ENCODE measurements around the gene METRNL.
"Not testable (repeated sequence)": the region's sequence is repeated elsewhere in the genome, so short reads cannot be mapped to it uniquely, and the experiment has no call there.

METRNL gene

DNA sequence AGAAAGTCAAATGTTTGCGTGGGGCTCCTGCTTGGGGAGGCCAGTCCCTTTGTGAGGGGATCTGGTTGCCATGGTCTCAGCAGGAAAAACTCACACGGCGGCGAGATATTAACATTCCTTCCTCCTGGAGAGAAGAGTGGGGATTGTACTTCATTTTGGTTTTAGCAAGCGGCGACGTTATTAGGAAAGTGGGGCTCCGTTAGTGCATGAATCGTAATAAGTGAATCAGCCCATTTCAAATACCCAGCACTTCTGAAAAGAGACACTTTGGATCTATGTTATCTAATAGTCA is 41.6 kb upstream of the METRNL start:
- no peaks in the 10 kb centered on the region for H3K4me1 ChIP-seq
- H3K27me3 ChIP-seq: no peaks in the 10 kb centered on the region

DNA sequence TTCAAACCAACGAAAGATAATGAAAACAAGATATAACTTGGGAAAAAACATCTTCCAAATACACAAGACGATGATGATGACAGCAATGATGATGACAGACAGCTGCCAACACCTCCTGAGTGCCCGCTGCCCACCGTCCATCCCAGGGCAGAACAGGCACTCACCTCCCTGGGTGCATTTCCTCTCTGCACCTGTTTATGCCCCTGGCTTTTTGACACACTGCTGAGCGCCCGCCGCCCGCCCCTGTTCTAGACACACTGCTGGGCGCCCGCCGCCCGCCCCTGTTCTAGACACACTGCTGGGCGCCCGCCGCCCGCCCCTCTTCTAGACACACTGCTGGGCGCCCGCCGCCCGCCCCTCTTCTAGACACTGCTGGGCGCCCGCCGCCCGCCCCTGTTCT is 40.4 kb upstream of the METRNL start:
- H3K36me3 ChIP-seq: peaks cover 74% of the 10 kb centered on the region
- H3K4me1 ChIP-seq, H3K4me3 ChIP-seq, H4K20me1 ChIP-seq, H3K27me3 ChIP-seq, H3K4me2 ChIP-seq, H3K27ac ChIP-seq, H3K9ac ChIP-seq: not testable (repeated sequence)
- peaks cover 56% of the 10 kb centered on the region for H3K9me3 ChIP-seq

More for the DNA sequence above, 41.6 kb upstream of the METRNL start:
- Histone ChIP-seq H3K4me3 (no peak overlapping the region), H4K20me1 (no peaks in the 10 kb centered on the region), H3K9ac (no peak overlapping the region), H3K4me2 (no peak overlapping the region), H3K9me3 (peaks cover 52% of the 10 kb centered on the region), H3K27ac (no peak overlapping the region), H3K36me3 (peaks cover 83% of the 10 kb centered on the region)
- TF ChIP-seq Cebpa-rat (IDR thresholded peaks at IDR 0.05): no peak

DNA sequence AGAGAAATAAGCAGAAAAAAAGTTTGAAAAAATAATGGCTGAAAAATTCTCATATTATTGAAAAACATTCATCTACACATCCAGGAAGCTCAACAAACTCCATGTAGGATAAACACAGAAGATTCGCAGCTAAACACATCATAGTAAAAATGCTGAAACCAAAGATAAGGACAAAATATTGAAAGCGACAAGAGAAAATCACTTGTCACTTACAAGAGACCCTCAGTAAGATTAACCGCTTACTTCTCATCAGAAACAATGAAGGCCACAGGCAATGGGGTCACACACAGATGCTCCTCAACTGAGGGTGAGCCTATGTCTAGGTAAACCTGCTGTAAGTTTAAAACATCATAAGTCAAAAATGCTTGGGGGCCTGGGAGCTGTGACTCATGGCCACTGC is 38.1 kb upstream of the METRNL start:
- TF ChIP-seq Cebpa-rat (IDR thresholded peaks at IDR 0.05): no peak
- H3K27me3 ChIP-seq: no peaks in the 10 kb centered on the region
- H3K27ac ChIP-seq: no peak overlapping the region
- no peak overlapping the region for H3K4me2 ChIP-seq
- H4K20me1 ChIP-seq: no peaks in the 10 kb centered on the region
- peaks cover 44% of the 10 kb centered on the region for H3K9me3 ChIP-seq
- H3K4me1 ChIP-seq: no peaks in the 10 kb centered on the region
- H3K36me3 ChIP-seq: peaks cover 64% of the 10 kb centered on the region
- H3K4me3 ChIP-seq: no peak overlapping the region
- H3K9ac ChIP-seq: no peak overlapping the region

DNA sequence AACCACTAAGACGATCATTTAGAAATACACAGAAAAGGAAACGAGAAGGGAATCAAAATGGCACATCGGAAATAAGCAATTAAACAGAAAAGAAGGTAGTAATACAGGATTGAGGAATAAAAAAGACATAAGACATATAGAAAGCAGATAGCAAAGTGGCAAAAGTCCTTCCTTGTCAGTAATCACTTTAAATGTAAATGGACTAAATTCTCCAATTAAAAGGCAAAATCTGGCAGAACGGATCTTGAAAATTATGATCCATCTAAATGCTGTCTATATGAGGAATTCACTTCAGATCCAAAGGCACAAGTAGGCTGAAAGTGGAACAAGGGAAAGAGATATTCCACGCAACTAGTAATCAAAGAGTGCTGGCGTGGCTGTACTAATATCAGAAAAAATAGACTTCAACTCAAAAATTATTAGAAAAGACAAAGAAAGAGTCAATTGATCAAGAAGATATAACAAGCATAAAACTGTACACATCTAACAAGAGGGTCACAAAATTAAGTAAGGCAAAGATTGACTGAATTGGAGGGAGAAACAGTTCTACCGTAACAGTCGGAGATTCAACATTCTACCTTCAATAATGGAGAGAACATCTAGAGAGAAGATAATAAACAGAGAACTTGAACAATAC is 36.8 kb upstream of the METRNL start:
- Histone ChIP-seq H3K27ac (no peak overlapping the region), H3K4me1 (no peaks in the 10 kb centered on the region), H3K36me3 (peaks cover 59% of the 10 kb centered on the region), H3K9ac (no peak overlapping the region), H3K9me3 (peaks cover 54% of the 10 kb centered on the region), H3K4me2 (no peak overlapping the region), H3K27me3 (no peaks in the 10 kb centered on the region), H4K20me1 (no peaks in the 10 kb centered on the region), H3K4me3 (no peak overlapping the region)
- no peak for TF ChIP-seq Cebpa-rat (IDR thresholded peaks at IDR 0.05)

GRCh38 chr17:83044479-83044878 is 34.9 kb upstream of the METRNL start:
- H4K20me1 ChIP-seq, H3K4me2 ChIP-seq, H3K9ac ChIP-seq, H3K27ac ChIP-seq, H3K4me3 ChIP-seq, H3K27me3 ChIP-seq: not testable (repeated sequence)
- Histone ChIP-seq H3K36me3 (peaks cover 53% of the 10 kb centered on the region), H3K4me1 (peaks cover 18% of the 10 kb centered on the region), H3K9me3 (peaks cover 63% of the 10 kb centered on the region)

DNA sequence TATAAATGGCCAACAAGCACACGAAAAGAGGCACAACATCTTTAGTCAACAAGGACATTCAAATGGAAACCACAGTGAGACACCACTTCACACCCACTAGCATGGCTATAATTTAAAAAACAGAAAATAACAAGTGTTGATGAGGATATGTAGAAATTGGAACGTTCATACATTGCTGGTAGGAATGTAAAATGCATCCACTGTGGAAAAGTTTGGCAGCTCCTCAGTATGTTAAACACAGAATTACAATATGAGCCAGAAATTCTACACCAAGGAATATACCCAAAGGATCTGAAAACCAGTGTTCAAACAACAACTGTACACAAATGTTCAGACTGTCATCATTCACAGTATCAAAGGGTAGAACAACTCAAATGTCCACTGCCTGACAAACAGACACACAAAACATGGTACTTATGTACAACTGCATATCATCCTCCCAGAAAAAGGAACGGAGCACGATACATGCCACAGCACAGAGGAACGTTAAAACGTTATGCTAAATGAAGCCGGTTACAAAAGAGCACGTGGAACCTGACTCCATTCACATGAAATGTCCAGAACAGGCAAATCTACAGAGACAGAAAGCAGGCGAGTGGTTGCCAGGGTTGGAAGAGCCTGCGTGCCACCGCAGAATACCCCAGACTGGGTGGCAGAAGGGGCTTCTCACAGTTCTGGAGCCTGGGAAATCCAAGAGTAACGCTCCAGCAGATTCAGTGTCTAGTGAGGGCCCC is 32.8 kb upstream of the METRNL start:
- peaks cover 43% of the 10 kb centered on the region for H3K9me3 ChIP-seq
- H3K36me3 ChIP-seq: peaks cover 33% of the 10 kb centered on the region
- H3K4me3 ChIP-seq: no peak overlapping the region
- H3K4me2 ChIP-seq: no peak overlapping the region
- no peak overlapping the region for H3K27ac ChIP-seq
- H3K27me3 ChIP-seq: no peaks in the 10 kb centered on the region
- no peaks in the 10 kb centered on the region for H4K20me1 ChIP-seq
- TF ChIP-seq Cebpa-rat (IDR thresholded peaks at IDR 0.05): no peak
- H3K4me1 ChIP-seq: peaks cover 27% of the 10 kb centered on the region
- no peak overlapping the region for H3K9ac ChIP-seq

DNA sequence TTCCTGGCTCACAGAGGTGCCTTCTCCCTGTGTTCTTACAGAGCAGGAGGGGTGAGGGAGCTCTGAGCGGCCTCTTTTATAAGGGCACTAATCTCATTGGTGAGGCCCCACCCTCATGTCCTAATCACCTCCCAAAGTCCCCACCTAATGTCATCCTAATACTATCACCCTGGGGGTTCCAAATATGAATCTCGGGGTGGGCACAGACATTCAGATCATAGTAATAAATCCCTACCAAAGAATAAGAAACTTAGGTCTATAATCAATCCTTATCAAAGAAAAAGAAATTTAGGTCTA is 32.3 kb upstream of the METRNL start:
- no peak for TF ChIP-seq Cebpa-rat (IDR thresholded peaks at IDR 0.05)
- peaks cover 37% of the 10 kb centered on the region for H3K9me3 ChIP-seq
- H3K9ac ChIP-seq: no peak overlapping the region
- H3K4me2 ChIP-seq: no peak overlapping the region
- H3K4me1 ChIP-seq: peaks cover 29% of the 10 kb centered on the region
- H3K27ac ChIP-seq: no peak overlapping the region
- no peaks in the 10 kb centered on the region for H3K27me3 ChIP-seq
- H3K4me3 ChIP-seq: no peak overlapping the region
- peaks cover 28% of the 10 kb centered on the region for H3K36me3 ChIP-seq
- H4K20me1 ChIP-seq: no peaks in the 10 kb centered on the region

GRCh38 chr17:83047818-83048475 is 31.5 kb upstream of the METRNL start:
- H3K27me3 ChIP-seq, H3K4me3 ChIP-seq, H4K20me1 ChIP-seq: not testable (repeated sequence)
- H3K4me1 ChIP-seq: peaks cover 36% of the 10 kb centered on the region
- peaks cover 21% of the 10 kb centered on the region for H3K36me3 ChIP-seq
- H3K4me2 ChIP-seq: peak overlapping the region; percentile 71
- peaks cover 29% of the 10 kb centered on the region for H3K9me3 ChIP-seq
- 0 out of 2 replicates have a peak overlapping the region, but pooled peaks have one; percentile 9 for H3K9ac ChIP-seq
- H3K27ac ChIP-seq: peak overlapping the region; percentile 68

GRCh38 chr17:83050651-83051395 is 28.6 kb upstream of the METRNL start:
- no peaks in the 10 kb centered on the region for H3K27me3 ChIP-seq
- H4K20me1 ChIP-seq: no peaks in the 10 kb centered on the region
- H3K9me3 ChIP-seq: peaks cover 23% of the 10 kb centered on the region
- H3K27ac ChIP-seq: peak overlapping the region; percentile 89
- TF ChIP-seq Cebpa-rat (IDR thresholded peaks at IDR 0.05): no peak
- peak overlapping the region; percentile 80 for H3K9ac ChIP-seq
- H3K4me1 ChIP-seq: peaks cover 55% of the 10 kb centered on the region
- peak overlapping the region; percentile 86 for H3K4me2 ChIP-seq
- peaks cover 13% of the 10 kb centered on the region for H3K36me3 ChIP-seq
- H3K4me3 ChIP-seq: peak overlapping the region; percentile 75
